Heart left ventricle (tissue), 16 donors: ENCODE data around the gene NFKB1. TPM values are rescaled to one million over a fixed set of nuclear protein-coding genes. Genes with fewer than 3 reads are reported as not detected.
"Not testable (repeated sequence)": the region's sequence is repeated elsewhere in the genome, so short reads cannot be mapped to it uniquely, and the experiment has no call there.

Experiments
- ATAC-seq, 4 donors: fragments of 200-7000 bp; cut with Tn5 transposase; one replicate each; pipeline ENCODE4 v1.9.1; 2020 to 2022; ENCODE audit warnings: moderate library complexity in 4 of 4, mild to moderate bottlenecking in 3 of 4, moderate number of reproducible peaks in 1 of 4
- DNase-seq, 5 donors: peaks; one replicate each; pipeline ENCODE4 v3.0.0-alpha.2; 2020
- H3K27ac ChIP-seq, 12 donors: fragments of 200-600 bp; sonication (generic) in 4 of 12; one replicate each; pipeline versions ENCODE4 v1.5.0 to v1.8.0; 2016 to 2022; ENCODE audit warnings: mild to moderate bottlenecking in 2 of 12
- H3K27me3 ChIP-seq, 9 donors: fragments of 200-600 bp; sonication (generic) in 2 of 9; one replicate each; pipeline versions ENCODE4 v1.5.1 to v1.8.0; 2016 to 2022; ENCODE audit warnings: mild to moderate bottlenecking in 3 of 9
- H3K36me3 ChIP-seq, 9 donors: fragments of 200-600 bp; sonication (generic) in 2 of 9; one replicate each; pipeline versions ENCODE4 v1.5.0 to v1.8.0; 2018 to 2022; ENCODE audit warnings: mild to moderate bottlenecking in 2 of 9
- H3K4me1 ChIP-seq, 12 donors: fragments of 200-600 bp; sonication (generic) in 4 of 12; one replicate each; pipeline versions ENCODE4 v1.5.0 to v1.8.0; 2016 to 2022; ENCODE audit warnings: mild to moderate bottlenecking in 3 of 12
- H3K4me3 ChIP-seq, 12 donors: fragments of 200-600 bp; sonication (generic) in 4 of 12; one replicate each; pipeline versions ENCODE4 v1.5.0 to v1.8.0; 2017 to 2022; ENCODE audit warnings: mild to moderate bottlenecking in 9 of 12, moderate library complexity in 4 of 12
- H3K9me3 ChIP-seq, 12 donors: fragments of 200-600 bp; sonication (generic) in 4 of 12; one replicate each; pipeline versions ENCODE4 v1.5.0 to v1.8.0; 2016 to 2022; ENCODE audit warnings: mild to moderate bottlenecking in 1 of 12
- CTCF ChIP-seq, 12 donors: fragments of 200-600 bp; sonication (generic) in 4 of 12; IDR thresholded peaks; one replicate each; pipeline versions ENCODE4 v1.5.0 to v1.8.0; 2018 to 2022; ENCODE audit warnings: antibody characterized with exemption in 12 of 12, mild to moderate bottlenecking in 5 of 12
- POLR2A ChIP-seq, 2 donors: fragments of 450-650 bp; IDR thresholded peaks; one replicate each; pipeline ENCODE4 v1.6.1; 2017; ENCODE audit warnings: antibody characterized with exemption in 2 of 2, mild to moderate bottlenecking in 2 of 2, moderate library complexity in 2 of 2
- WGBS, 4 donors: extraction: QIAGEN DNeasy Blood & Tissue Kit in 2 of 4; methylation state at CpG; one replicate each; pipeline versions ENCODE4 v1.1.5 to v1.1.7; 2013 to 2018; 5-methylcytosine and 5-hydroxymethylcytosine counted together
- intact Hi-C, 10 donors: fragments of 100-400 bp; cut with DNase I; formaldehyde crosslinking; loops; one replicate each; pipeline versions ENCODE4 v1.11.1 to v1.14.2; 2022
- polyA plus RNA-seq, 2 donors: library from polyadenylated mRNA; stranded (reverse); fragments of 200-250 nt; gene quantifications; one replicate each; pipeline ENCODE4 v1.2.3, GENCODE V29; 2013
- total RNA-seq, 9 donors: library from RNA; depleted of rRNA in 2 of 9; stranded (reverse); fragments of >200 nt in 2 of 9; fragmentation: NEBNext Ultra II Directional in 3 of 9; extraction: Animal tissue kit (Norgen Biotek cat#: 25700) in 3 of 9; gene quantifications; one replicate each; pipeline versions ENCODE4 v1.1.0 to v1.2.4, GENCODE V29; 2016 to 2023
- donor health status: ischemic (EF 13 %, LVEDD 7.1; RV severe dilation, severe dysfunction).
- donor health status: healthy with polysubstance abuse.
- donor health status: DM: no; HTN: yes; CAD: no.
- donor health status: DM: no; HTN: no; CAD: no.
- donor health status: ischemic (EF 25% LVEDD 6.9; RV normal size, moderate dysfunction).
- donor health status: ischemic (EF 25% LVEDD 5.7; RV mildly dilated, moderate dysfunction).
- donor health status: healthy.
- donor health status: DM: yes; HTN: yes; CAD: no.
- donor health status: ischemic (EF 35%, LVEDD 5.7; RV mildly dilated, moderate dysfunction).
- donor health status: nonischemic (EF 11% LVEDD 7.7; RV severe dilation, severe dysfunction).
- donor health status: DM: yes; HTN: yes; CAD: no.
- donor health status: PGD.
- donor health status: ischemic (EF 29% LVEDD 5.4; RV normal size, mild dysfunction).
- donor health status: nonischemic (EF 23%, LVEDD 6.1; RV moderate dilation, normal function).

The NFKB1 gene
- total and polyA plus RNA-seq, 11 donors, result 4.8 to 34.1 (median 19.2) TPM

- Histone ChIP-seq H3K36me3 (peaks cover 0 to 28% (median 10%) of the 10 kb centered on the region in 9 donors), H3K27ac (no peak overlapping the region), H3K27me3 (no peaks in the 10 kb centered on the region), H3K9me3 (peaks cover 0 to 7% (median 0%) of the 10 kb centered on the region in 12 donors), H3K4me1 (peaks cover 0 to 16% (median 2%) of the 10 kb centered on the region in 12 donors), H3K4me3 (no peak overlapping the region)
- DNase-seq (no peak), ATAC-seq (no peak)
- intact Hi-C loops, result no loop called here
- no peak for TF ChIP-seq CTCF (IDR thresholded peaks at IDR 0.05)
- no peak for TF ChIP-seq POLR2A (IDR thresholded peaks at IDR 0.05)
Observed at GRCh38 chr4:102566426-102566825, 65.3 kb downstream of the NFKB1 start.

GRCh38 chr4:102567427-102567826 lies 66.3 kb downstream of the NFKB1 start:
- Histone ChIP-seq H3K27me3 (no peaks in the 10 kb centered on the region), H3K36me3 (peaks cover 0 to 28% (median 10%) of the 10 kb centered on the region in 9 donors), H3K27ac (no peak overlapping the region), H3K9me3 (peaks cover 0 to 7% (median 0%) of the 10 kb centered on the region in 12 donors), H3K4me1 (peaks cover 0 to 11% (median 0%) of the 10 kb centered on the region in 12 donors), H3K4me3 (no peak overlapping the region)
- DNase-seq (no peak), ATAC-seq (no peak)
- WGBS, 4 donors, result 84 to 87% (median 86%) methylated on average over 1 of the region's 1 CpG
- intact Hi-C loops, result no loop called here
- TF ChIP-seq CTCF (IDR thresholded peaks at IDR 0.05), result no peak
- no peak for TF ChIP-seq POLR2A (IDR thresholded peaks at IDR 0.05)

- Histone ChIP-seq H3K36me3 (peaks cover 0 to 28% (median 10%) of the 10 kb centered on the region in 9 donors), H3K4me3 (no peak overlapping the region), H3K9me3 (peaks cover 0 to 7% (median 0%) of the 10 kb centered on the region in 12 donors), H3K27ac (no peak overlapping the region), H3K27me3 (no peaks in the 10 kb centered on the region), H3K4me1 (peaks cover 0 to 19% (median 5%) of the 10 kb centered on the region in 12 donors)
- no peak for DNase-seq
- ATAC-seq, result no peak
- TF ChIP-seq POLR2A (IDR thresholded peaks at IDR 0.05), result no peak
- TF ChIP-seq CTCF (IDR thresholded peaks at IDR 0.05), result no peak
- 75 to 80% (median 79%) methylated on average over 2 of the region's 2 CpGs for WGBS, 4 donors
- intact Hi-C loops, result no loop called here
Observed at GRCh38 chr4:102569200-102569599, 68.0 kb downstream of the NFKB1 start.

- DNase-seq, ATAC-seq, H3K27me3 ChIP-seq, intact Hi-C loops, H3K9me3 ChIP-seq, H3K27ac ChIP-seq, H3K4me3 ChIP-seq: not testable (repeated sequence)
- 98% methylated on average over 1 of the region's 1 CpG for WGBS, 4 donors
- peaks cover 0 to 29% (median 7%) of the 10 kb centered on the region in 12 donors for H3K4me1 ChIP-seq
- peaks cover 0 to 28% (median 10%) of the 10 kb centered on the region in 9 donors for H3K36me3 ChIP-seq
Observed at GRCh38 chr4:102570211-102570610, 69.1 kb downstream of the NFKB1 start.

GRCh38 chr4:102572452-102572851 lies 71.3 kb downstream of the NFKB1 start:
- intact Hi-C loops, result no loop called here
- 84 to 92% (median 87%) methylated on average over 3 of the region's 3 CpGs for WGBS, 4 donors
- Histone ChIP-seq H3K4me3 (no peak overlapping the region), H3K4me1 (peaks cover 0 to 32% (median 6%) of the 10 kb centered on the region in 12 donors), H3K36me3 (peaks cover 0 to 30% (median 13%) of the 10 kb centered on the region in 9 donors), H3K27ac (no peak overlapping the region), H3K9me3 (peaks cover 0 to 7% (median 0%) of the 10 kb centered on the region in 12 donors), H3K27me3 (no peaks in the 10 kb centered on the region)
- no peak for TF ChIP-seq POLR2A (IDR thresholded peaks at IDR 0.05)
- TF ChIP-seq CTCF (IDR thresholded peaks at IDR 0.05), result no peak
- ATAC-seq, result no peak
- no peak for DNase-seq
